GM19467 (cell line): ENCODE results near the gene DCAF10.
A peak's percentile ranks its signal among the peaks of the same experiment; 100 is the strongest.
"Not testable (repeated sequence)": the region's sequence is repeated elsewhere in the genome, so short reads cannot be mapped to it uniquely, and the experiment has no call there.

Experiments used
- ATAC-seq: cut with Tn5 transposase; IDR thresholded peaks from one replicate; pipeline ENCODE4 v1.9.1; 2021; ENCODE audit warnings: mild to moderate bottlenecking, moderate library complexity; ENCODE audit not compliant: unreplicated experiment

Gene DCAF10

GRCh38 chr9:37788332-37788731 lies 12.3 kb upstream of the DCAF10 start:
- no peak for ATAC-seq

DNA sequence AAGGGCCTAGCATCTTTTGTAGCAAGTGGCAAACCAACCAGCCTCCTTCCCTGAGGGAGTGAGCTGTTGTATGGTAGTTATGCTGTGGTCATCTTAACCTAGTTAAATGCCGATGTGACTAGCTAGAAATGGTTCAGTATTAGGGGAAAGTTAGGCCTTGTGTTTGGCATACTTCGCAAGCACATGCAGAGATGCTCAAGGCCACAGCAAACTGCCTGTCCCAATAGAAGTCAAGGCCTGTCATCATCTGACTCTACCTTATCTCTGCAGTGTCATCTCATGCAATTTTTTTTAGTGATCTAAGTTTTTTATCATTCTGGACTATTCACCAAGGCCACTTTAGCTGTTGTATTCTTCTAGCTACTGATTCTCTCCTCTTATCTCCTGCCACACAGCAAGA lies 10.5 kb upstream of the DCAF10 start:
- ATAC-seq, result no peak

DNA sequence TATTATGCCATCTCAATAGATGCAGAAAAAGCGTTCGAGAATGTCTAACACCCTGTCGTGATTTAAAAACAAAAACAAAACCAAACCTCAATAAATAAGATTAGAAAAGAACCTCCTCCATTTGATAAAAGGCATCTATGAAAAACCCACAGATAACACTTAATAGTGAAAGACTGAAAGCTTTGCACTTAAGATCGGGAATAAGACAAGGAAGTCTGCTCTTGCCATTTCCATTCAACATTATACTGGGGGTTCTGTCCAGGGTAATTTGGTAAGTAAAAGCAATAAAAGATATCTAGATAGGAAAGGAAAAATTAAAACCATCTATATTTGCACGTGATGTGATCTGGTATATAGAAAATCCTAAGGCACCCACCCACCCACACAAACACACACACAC lies 8.5 kb upstream of the DCAF10 start:
- ATAC-seq, result no peak

DNA sequence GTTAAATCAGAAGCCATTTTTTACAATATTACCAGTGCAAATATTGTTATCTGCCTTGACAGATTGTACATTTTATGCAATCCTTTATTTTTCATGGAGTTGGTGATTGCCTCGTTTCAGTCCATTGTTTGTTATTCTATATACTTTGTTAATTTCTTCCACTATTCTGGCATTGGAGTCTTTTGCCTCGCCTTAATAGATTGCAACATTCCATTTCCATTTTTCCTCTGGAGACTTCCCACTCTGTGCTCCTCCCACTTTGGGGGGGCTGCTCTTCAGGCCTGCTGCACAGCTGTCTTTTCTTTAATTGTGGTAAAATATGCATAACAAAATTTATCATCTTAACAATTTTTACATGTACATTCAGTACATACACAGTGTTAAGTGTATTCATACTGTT lies 4.4 kb upstream of the DCAF10 start:
- no peak for ATAC-seq

DNA sequence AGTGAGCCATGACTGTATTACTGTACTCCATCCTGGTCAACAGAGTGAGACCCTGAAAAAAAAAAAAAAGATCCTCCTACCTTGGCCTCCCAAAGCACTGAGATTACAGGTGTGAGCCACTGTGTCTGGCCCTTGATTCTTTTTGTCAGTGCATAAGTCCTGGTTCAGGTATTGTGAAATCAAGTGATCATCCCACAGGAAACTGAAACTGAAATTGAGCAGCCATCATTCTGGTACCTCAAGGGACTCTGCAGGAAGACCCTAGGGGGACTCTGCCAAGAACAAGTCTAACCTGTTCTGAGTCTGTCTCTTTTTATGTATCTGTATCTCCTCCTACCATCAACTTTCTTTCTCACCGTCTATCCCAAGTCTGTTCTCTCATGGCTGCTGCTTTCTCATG lies 1.9 kb upstream of the DCAF10 start:
- ATAC-seq, result no peak

GRCh38 chr9:37801287-37801850 lies 772 bp downstream of the DCAF10 start:
- ATAC-seq, result peak; percentile 28

DNA sequence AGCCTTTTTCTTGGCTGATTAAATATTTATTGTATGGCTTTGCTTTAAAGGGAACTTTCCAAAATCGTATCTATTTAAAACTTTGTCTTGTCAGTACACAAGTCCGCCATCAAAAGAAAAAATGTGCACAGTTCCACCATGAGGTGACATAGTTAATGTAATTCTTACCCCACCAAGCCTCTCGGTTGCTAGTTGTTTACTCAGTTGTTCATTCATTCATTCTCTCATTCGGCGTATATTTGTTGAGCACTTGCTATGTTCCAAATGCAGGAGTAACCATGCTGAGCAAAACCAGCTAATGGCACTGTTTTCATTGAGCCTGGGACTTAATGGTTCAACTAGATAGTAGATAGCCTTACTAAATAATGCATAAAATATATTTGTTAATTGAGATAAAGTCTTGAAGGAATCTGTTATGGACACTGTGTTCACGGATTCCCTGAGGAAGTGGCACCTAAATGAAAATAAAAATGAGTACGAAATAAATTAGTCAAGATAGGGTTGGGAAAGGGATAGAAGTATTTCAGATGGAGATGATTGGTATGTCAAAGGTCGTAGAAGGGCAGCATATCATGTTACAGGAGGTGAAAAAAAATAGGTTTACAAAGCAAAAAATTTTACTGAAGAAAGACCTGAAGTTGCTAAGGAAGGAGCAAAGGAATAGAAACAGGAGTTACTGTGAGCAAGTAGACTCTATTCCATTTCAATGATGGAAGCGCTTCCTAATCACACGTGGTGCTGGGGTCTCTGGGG lies 1.5 kb downstream of the DCAF10 start:
- no peak for ATAC-seq

GRCh38 chr9:37806271-37806670 lies 5.7 kb downstream of the DCAF10 start:
- ATAC-seq, result no peak

GRCh38 chr9:37809676-37810075 lies 9.1 kb downstream of the DCAF10 start:
- ATAC-seq, result not testable (repeated sequence)

- ATAC-seq, result no peak
Observed at GRCh38 chr9:37811906-37812476, 11.4 kb downstream of the DCAF10 start.

DNA sequence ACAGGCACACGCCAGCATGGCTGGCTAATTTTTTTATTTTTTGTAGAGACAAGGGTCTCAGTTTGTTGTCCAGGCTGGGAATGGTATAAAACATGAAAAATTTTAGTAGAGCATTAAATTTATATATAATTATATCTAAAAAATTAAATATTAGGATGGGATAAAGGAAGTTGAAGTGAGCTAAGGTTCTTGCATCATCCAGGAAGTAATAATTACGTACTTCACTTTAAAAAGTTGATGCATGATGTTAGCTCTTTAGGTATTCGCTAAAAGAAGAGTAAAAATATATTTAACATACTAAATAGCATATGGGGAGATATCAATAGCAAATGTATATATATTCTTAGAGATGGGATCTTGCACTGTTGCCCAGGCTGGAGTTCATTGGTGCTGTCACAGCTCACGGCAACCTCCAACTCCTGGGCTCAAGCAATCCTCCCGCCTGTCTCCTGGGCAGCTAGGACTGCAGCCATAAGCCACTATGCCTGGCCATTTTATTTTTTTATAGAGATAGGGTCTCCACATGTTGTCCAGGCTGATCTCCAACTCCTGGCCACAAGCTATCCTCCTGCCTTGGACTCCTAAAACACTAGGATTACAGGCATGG lies 12.3 kb downstream of the DCAF10 start:
- ATAC-seq, result no peak

- ATAC-seq, result no peak
Observed at GRCh38 chr9:37818849-37819248, 18.3 kb downstream of the DCAF10 start.

DNA sequence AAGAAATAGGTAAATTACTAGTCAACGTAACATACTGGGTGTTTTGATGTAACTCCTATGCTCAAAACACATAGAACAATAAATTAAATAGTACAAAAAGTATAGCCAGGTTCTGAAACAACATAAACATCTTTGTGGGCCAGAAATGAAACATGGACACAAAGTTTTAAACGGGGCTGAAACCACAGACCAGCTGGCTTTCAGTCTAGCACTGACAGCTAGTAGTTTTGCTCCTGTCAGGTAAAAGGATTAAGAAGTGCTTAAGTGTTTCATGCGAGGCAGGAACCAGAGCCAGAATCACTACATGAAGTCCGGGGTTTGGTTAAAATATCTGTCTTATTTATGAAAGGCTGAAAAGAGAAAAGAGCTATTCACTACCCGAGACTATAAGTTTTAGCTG lies 19.5 kb downstream of the DCAF10 start:
- ATAC-seq, result no peak

DNA sequence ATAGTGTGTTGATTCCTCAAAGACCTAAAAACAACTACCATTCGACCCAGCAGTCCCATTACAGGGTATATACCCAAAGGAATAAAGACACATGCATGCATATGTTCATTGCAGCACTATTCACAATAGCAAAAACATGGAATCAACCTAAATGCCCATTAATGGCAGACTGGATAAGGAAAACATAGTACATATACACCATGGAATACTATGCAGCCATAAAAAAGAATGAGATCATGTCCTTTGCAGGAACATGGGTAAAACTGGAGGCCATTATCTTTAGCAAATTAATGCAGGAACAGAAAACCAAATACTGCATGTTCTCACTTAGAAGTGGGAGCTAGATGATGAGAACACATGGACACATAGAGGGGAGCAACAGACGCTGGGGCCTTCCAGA lies 24.6 kb downstream of the DCAF10 start:
- not testable (repeated sequence) for ATAC-seq

DNA sequence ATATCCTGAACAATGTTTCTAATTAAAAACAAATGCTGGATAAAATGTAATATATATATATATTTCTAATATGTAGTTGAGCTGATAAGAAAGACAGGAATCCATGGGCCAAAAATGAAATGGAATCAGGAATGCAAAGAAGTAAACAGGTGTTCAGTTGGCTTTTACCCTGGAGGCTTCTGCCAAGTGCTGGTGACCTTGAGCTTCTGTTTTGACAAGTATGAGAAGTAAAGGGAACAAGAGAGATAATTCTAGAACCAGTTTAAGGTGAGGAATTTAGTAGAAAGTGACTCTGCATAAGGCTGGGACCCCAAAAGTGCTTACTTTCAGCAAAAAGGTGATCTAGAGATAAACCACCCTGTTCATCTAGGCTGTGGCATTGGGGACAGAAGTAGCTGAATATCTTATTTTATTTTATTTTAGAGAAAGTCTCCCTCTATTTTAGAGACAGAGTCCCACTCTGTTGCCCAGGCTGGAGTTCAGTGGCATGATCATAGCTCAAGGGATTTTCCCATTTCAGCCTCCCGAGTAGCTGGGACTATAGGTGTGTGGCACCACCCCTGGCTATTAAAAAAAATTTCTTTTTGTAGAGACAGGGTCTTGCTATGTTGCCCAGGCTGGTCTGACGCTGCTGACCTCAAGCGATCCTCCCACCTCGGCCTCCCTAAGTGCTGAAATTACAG lies 27.0 kb downstream of the DCAF10 start:
- no peak for ATAC-seq

DNA sequence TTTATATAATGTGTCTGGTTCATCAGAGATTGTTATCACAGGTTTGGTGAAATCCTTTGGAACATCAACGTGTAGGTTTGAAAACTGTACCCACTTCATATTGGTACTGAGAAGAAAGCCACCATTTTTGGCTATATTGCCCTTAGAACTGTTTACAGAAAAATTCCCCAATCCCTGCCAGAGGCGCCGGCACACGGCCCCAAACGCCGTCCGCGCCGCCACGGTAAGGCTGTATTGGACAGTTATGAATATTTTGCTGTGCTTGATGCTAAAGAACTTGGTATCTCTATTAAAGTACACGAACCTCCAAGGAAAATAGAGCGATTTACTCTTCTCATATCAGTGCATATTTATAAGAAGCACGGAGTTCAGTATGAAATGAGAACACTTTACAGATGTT lies 35.2 kb downstream of the DCAF10 start:
- no peak for ATAC-seq

- no peak for ATAC-seq
Observed at GRCh38 chr9:37836386-37836785, 35.8 kb downstream of the DCAF10 start.

DNA sequence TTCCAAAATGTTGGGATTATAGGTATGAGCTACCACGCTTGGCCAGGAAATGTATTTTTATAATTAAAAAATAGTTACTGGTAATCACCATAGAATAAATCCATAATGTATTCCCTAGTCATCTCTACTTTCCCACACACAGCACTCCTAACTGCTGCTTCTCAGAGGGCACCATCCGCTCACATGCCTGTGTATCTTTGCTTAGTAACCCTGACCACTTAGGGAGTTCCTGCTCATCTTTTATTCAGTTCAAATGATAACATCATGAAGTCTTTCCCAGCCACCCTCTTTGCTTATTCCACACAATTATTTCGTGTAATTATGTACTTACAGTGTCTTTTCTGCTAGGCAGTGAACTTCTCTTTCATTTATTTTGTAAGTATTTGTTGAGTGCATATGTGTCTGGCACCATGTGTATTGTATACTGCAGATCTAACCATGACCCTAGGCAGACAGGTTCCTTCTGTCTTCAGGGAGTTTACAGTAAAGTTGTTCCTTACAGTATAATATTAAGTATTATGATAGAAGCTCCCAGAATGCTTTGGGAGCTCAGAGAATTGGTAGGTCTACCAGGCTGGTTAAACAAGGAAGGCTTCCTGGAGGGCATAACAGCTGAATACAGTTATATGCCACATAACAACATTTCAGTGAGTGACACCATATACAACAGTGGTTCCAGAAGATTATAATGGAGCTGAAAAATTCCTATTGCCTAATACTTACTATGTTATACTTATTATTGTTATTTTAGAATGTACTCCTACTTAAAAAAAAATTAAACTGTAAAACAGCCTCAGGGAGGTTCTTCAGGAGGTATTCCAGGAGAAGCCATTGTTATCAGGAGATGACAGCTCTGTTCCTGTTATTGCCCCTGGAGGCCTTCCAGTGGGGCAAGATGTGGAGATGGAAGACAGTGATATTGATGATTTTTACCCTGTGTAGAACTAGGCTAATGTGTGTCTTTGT lies 39.2 kb downstream of the DCAF10 start:
- ATAC-seq, result no peak

- no peak for ATAC-seq
Observed at GRCh38 chr9:37840560-37841194, 40.1 kb downstream of the DCAF10 start.

DNA sequence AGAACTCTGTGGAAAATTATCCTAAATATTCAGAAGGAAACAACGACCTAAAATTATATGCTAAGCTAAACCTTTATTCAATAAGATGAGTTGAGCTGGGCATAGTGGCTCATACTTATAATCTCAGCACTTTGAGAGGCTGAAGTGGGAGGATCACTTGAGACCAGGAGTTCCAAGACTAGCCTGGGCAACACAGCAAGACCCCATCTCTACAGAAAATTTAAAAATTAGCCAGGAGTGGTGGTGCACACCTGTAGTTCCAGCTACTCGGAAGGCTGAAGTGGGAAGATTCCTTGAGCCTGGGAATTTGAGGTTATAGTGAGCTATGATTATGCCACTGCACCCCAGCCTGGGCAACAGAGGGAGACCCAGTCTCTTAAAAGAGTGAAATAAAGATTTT lies 51.6 kb downstream of the DCAF10 start:
- no peak for ATAC-seq
